RWPE2 (cell line): ENCODE data around the gene PAFAH2.
A peak's percentile ranks its signal among the peaks of the same experiment; 100 is the strongest.
"Not testable (repeated sequence)": the region's sequence is repeated elsewhere in the genome, so short reads cannot be mapped to it uniquely, and the experiment has no call there.

Experiments used
- ATAC-seq: fragments of 200-7000 bp; cut with Tn5 transposase; 3 replicates; pipeline ENCODE4 v1.9.1; 2021; ENCODE audit warnings: low read depth
- DNase-seq: peaks from one replicate; pipeline ENCODE4 v3.0.0-alpha.2; 2020; ENCODE audit warnings: low spot score
- H3K27ac ChIP-seq: fragments of 450-650 bp; 2 replicates; pipeline ENCODE4 v1.5.1; 2017; ENCODE audit warnings: mild to moderate bottlenecking; ENCODE audit not compliant: poor library complexity, severe bottlenecking
- H3K27me3 ChIP-seq: fragments of 250-450 bp; sonication (Bioruptor Pico); 2 replicates; pipeline ENCODE4 v1.5.1; 2021; ENCODE audit warnings: mild to moderate bottlenecking, moderate library complexity; ENCODE audit not compliant: insufficient read depth, poor library complexity, severe bottlenecking
- H3K36me3 ChIP-seq: fragments of 250-450 bp; sonication (Bioruptor Pico); 2 replicates; pipeline ENCODE4 v1.5.1; 2020; ENCODE audit warnings: low read depth, mild to moderate bottlenecking, moderate library complexity
- H3K4me1 ChIP-seq: fragments of 250-450 bp; sonication (Bioruptor Pico); 2 replicates; pipeline ENCODE4 v1.5.1; 2021; ENCODE audit warnings: mild to moderate bottlenecking, moderate library complexity; ENCODE audit not compliant: insufficient read depth, poor library complexity, severe bottlenecking
- H3K4me3 ChIP-seq: fragments of 250-450 bp; sonication (Bioruptor Pico); 2 replicates; pipeline ENCODE4 v1.5.1; 2021; ENCODE audit warnings: mild to moderate bottlenecking, moderate library complexity; ENCODE audit not compliant: severe bottlenecking
- H3K9me3 ChIP-seq: fragments of 250-450 bp; sonication (Bioruptor Pico); 2 replicates; pipeline ENCODE4 v1.5.1; 2021; ENCODE audit warnings: mild to moderate bottlenecking, moderate library complexity; ENCODE audit not compliant: severe bottlenecking
- TF ChIP-seq, protein P1 (sequence below): fragments of 450-650 bp; IDR thresholded peaks from one replicate; pipeline ENCODE4 v1.5.1; 2017; ENCODE audit warnings: mild to moderate bottlenecking, moderate library complexity; ENCODE audit not compliant: poor library complexity, severe bottlenecking

The PAFAH2 gene

DNA sequence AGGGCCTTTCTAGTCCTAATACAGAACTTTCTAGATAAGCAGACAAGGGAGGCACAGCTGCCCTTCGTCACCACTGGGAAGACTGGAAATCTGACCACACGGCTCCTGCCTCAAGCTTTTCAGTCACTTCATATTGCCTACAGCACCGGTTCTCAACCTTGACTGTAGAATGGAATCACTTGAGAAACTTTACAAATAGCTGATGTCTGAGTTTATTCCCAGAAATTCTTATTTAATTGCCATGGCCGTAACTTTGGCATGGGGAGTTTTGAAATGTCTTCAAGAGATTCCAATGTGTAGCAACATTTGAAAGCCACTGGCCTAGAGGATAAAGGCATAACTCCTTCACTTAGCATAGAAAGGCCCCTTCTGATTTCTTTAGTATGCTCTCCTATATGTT, 49.2 kb downstream of the PAFAH2 start:
- Histone ChIP-seq H3K4me3 (no peak overlapping the region), H3K36me3 (no peaks in the 10 kb centered on the region), H3K4me1 (no peaks in the 10 kb centered on the region), H3K9me3 (peaks cover 1% of the 10 kb centered on the region), H3K27ac (no peak overlapping the region), H3K27me3 (no peaks in the 10 kb centered on the region)
- DNase-seq = no peak
- TF ChIP-seq, protein P1, sequence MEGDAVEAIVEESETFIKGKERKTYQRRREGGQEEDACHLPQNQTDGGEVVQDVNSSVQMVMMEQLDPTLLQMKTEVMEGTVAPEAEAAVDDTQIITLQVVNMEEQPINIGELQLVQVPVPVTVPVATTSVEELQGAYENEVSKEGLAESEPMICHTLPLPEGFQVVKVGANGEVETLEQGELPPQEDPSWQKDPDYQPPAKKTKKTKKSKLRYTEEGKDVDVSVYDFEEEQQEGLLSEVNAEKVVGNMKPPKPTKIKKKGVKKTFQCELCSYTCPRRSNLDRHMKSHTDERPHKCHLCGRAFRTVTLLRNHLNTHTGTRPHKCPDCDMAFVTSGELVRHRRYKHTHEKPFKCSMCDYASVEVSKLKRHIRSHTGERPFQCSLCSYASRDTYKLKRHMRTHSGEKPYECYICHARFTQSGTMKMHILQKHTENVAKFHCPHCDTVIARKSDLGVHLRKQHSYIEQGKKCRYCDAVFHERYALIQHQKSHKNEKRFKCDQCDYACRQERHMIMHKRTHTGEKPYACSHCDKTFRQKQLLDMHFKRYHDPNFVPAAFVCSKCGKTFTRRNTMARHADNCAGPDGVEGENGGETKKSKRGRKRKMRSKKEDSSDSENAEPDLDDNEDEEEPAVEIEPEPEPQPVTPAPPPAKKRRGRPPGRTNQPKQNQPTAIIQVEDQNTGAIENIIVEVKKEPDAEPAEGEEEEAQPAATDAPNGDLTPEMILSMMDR = no peak
- no peak for ATAC-seq

DNA sequence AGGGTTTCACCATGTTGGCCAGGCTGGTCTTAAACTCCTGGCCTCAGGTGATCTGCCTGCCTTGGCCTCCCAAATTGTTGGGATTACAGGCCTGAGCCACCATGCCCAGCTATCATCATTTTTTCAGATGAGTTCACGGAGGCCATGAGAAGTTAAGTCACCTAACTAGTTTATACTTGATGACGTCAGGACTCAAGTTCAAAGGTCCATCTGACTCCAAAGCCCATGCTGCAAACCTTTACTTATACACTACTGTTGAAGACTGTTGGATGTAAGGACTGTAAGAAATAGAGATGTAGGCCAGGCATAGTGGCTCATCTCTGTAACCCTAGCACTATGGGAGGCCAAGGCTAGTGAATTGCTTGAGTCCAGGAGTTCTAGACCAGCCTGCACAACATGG, 50.8 kb downstream of the PAFAH2 start:
- Histone ChIP-seq H3K4me3 (no peak overlapping the region), H3K27me3 (no peaks in the 10 kb centered on the region), H3K9me3 (peaks cover 2% of the 10 kb centered on the region), H3K4me1 (no peaks in the 10 kb centered on the region), H3K36me3 (no peaks in the 10 kb centered on the region), H3K27ac (no peak overlapping the region)
- no peak for DNase-seq
- TF ChIP-seq, protein P1 = no peak
- ATAC-seq = no peak

DNA sequence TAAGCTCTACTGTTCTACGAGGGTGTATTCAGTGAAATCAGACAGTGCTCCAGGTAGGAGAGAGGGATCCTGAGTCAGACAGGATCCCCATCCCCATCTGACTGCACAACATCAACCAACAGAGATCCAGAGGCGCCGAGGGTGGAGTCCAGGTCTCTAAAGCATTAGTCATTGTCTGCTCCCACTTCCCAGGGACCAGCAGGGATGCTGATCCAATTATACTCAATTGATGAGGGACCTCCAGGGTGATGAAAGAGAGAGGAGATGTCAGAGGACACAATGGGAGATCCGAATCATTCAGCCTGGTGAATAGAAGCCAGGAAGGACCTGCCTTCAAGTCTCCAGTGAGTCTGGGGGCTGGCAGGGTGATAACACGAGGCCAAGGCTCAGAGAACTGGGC, 52.1 kb downstream of the PAFAH2 start:
- Histone ChIP-seq H3K27me3 (no peaks in the 10 kb centered on the region), H3K4me3 (no peak overlapping the region), H3K36me3 (no peaks in the 10 kb centered on the region), H3K9me3 (peaks cover 2% of the 10 kb centered on the region), H3K27ac (no peak overlapping the region), H3K4me1 (no peaks in the 10 kb centered on the region)
- DNase-seq (no peak), ATAC-seq (no peak)
- TF ChIP-seq, protein P1 = no peak

DNA sequence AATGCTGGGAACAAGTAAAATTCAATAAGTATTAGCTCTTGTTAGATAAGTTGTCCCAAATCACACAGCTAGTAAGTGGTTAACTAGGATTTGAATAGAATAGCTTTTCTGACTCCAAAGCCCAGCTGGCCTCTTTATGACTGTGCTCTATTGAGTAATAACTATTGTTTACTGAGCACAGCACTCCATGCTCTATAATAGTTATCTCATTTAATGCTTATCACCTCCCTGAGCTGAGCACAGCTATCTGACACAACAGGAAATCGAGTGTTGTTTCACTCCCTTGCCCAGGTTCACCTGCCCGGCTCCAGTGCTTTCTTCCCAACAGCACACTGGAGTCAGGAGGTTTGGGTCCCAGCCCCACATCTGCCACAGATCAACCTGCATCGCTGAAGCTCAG, 52.9 kb downstream of the PAFAH2 start:
- DNase-seq (no peak), ATAC-seq (0 out of 3 replicates have a peak, but pooled peaks have one; percentile 21)
- TF ChIP-seq, protein P1 = no peak
- peaks cover 2% of the 10 kb centered on the region for H3K9me3 ChIP-seq
- no peaks in the 10 kb centered on the region for H3K27me3 ChIP-seq
- no peak overlapping the region for H3K27ac ChIP-seq
- H3K4me1 ChIP-seq = no peaks in the 10 kb centered on the region
- no peak overlapping the region for H3K4me3 ChIP-seq
- no peaks in the 10 kb centered on the region for H3K36me3 ChIP-seq

DNA sequence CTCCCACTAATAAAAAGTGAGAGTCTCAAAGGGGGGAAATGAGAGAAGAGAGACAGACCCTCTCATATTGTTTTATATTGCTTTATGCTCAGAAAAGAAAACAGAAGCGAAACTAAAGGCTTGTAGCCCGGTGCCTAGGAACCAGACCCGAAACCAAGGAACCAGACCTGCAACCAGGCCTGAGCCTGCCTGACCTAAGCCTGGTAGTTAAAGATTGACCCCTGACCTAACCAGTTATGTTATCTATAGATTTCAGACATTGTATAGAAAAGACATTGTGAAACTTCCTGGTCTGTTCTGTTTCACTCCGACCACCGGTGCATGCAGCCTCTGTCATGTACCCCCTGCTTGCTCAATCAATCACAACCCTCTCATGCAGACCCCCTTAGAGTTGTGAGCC, 54.4 kb downstream of the PAFAH2 start:
- H3K27ac ChIP-seq, H3K36me3 ChIP-seq, H3K4me3 ChIP-seq, H3K9me3 ChIP-seq, ATAC-seq, H3K27me3 ChIP-seq, H3K4me1 ChIP-seq, DNase-seq: not testable (repeated sequence)
